Ishikawa (cell line): ENCODE measurements around the gene BPIFA1.

Experiments used
- CEBPB ChIP-seq: IDR thresholded peaks from 2 replicates; pipeline ENCODE4 v1.6.1; 2012
- CREB1 ChIP-seq: IDR thresholded peaks from 2 replicates; pipeline ENCODE4 v1.6.1; 2012; ENCODE audit warnings: low read depth
- EGR1 ChIP-seq: IDR thresholded peaks from 2 replicates; pipeline ENCODE4 v1.6.1; 2012
- EP300 ChIP-seq: IDR thresholded peaks from 2 replicates; pipeline ENCODE4 v1.6.1; 2012; ENCODE audit warnings: borderline replicate concordance
- FOXM1 ChIP-seq: IDR thresholded peaks from 2 replicates; pipeline ENCODE4 v1.6.1; 2012; ENCODE audit warnings: low read depth, borderline replicate concordance
- MAX ChIP-seq: IDR thresholded peaks from 2 replicates; pipeline ENCODE4 v1.6.1; 2012
- RAD21 ChIP-seq: IDR thresholded peaks from 2 replicates; pipeline ENCODE4 v1.6.1; 2012; ENCODE audit warnings: low read depth
- REST ChIP-seq: IDR thresholded peaks from 2 replicates; pipeline ENCODE4 v1.6.1; 2012; ENCODE audit warnings: low read depth, mild to moderate bottlenecking
- TAF1 ChIP-seq: IDR thresholded peaks from 2 replicates; pipeline ENCODE4 v1.6.1; 2012; ENCODE audit warnings: low read depth, mild to moderate bottlenecking
- TCF12 ChIP-seq: IDR thresholded peaks from 2 replicates; pipeline ENCODE4 v1.6.1; 2012; ENCODE audit warnings: low read depth
- TEAD4 ChIP-seq: IDR thresholded peaks from 2 replicates; pipeline ENCODE4 v1.6.1; 2012
- USF1 ChIP-seq: IDR thresholded peaks from 2 replicates; pipeline ENCODE4 v1.6.1; 2012
- YY1 ChIP-seq: IDR thresholded peaks from 2 replicates; pipeline ENCODE4 v1.6.1; 2012; ENCODE audit warnings: low read depth
- ZBTB7A ChIP-seq: IDR thresholded peaks from 2 replicates; pipeline ENCODE4 v1.6.1; 2012; ENCODE audit warnings: low read depth

DNA sequence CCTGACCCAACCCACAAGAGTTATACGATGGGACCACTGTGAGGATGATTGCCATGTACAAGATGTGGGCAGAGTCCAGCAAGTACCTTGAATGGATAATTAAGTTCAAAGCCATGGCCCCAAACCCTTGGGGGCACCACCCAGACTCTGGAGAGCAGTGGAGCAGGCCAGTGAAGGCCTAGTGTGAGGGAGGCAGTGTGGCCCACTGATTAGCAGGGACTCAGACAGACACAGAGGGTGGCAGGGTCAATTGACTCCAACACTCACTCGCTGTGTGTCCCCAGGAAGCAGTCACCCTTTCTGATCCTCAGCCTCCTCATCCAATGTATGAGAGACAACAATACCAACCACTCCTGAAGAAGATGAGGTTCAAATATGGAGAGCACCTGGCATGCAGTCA lies 1.7 kb upstream of the BPIFA1 start:
- no peak for TF ChIP-seq CREB1
- TF ChIP-seq EGR1: no peak
- TF ChIP-seq MAX: no peak
- no peak for TF ChIP-seq USF1
- TF ChIP-seq RAD21: no peak
- TF ChIP-seq EP300: no peak
- no peak for TF ChIP-seq TCF12
- no peak for TF ChIP-seq CEBPB
- TF ChIP-seq ZBTB7A: no peak
- TF ChIP-seq TAF1: no peak
- TF ChIP-seq FOXM1: no peak
- no peak for TF ChIP-seq YY1
- TF ChIP-seq TEAD4: no peak
- no peak for TF ChIP-seq REST
